ENCODE results near the gene SFXN3.

SFXN3 gene

GRCh38 chr10:101080933-101081931, 50.2 kb downstream of the SFXN3 start:
- Mint-ChIP-seq H3K36me3 (ENCODE audit: insufficient read depth) (no peaks in the 10 kb centered on the region), H3K27me3 (peaks cover 52 to 87% of the 10 kb centered on the region in 2 donors), H3K9me3 (no peaks in the 10 kb centered on the region), H3K27ac (no peak overlapping the region), H3K4me1 (ENCODE audit: low read depth in 2 of 2) (no peaks in the 10 kb centered on the region), H3K4me3 (no peak overlapping the region)
- no peak for DNase-seq
- ATAC-seq (replicated peaks) = no peak

DNA sequence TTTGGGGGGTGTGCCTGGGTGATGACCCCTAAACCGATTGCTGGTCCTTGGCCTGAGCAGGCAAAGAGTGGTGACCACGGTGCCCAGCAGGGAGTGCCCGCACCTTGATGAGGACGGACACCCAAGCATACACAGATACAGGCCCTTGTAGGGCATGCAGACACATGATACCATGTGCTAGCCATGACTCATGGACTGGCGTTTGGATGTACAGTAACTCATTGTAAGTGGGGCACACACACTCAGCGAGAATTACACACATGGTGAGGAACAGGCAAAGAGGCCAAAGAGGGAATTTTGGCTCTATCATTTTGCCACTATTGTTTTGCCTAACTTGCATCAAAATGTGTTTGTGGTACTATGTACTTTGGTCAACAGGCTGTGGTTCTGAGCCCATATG, 54.8 kb downstream of the SFXN3 start:
- ATAC-seq (replicated peaks) = no peak

GRCh38 chr10:101087376-101087775, 56.3 kb downstream of the SFXN3 start:
- H3K4me3 Mint-ChIP-seq = no peak overlapping the region
- ATAC-seq (replicated peaks) = no peak

More for the DNA sequence above, 54.8 kb downstream of the SFXN3 start:
- Mint-ChIP-seq H3K4me1 (ENCODE audit: low read depth in 2 of 2) (no peaks in the 10 kb centered on the region), H3K27me3 (peaks cover 54 to 97% of the 10 kb centered on the region in 2 donors), H3K9me3 (no peaks in the 10 kb centered on the region), H3K27ac (no peak overlapping the region), H3K4me3 (no peak overlapping the region), H3K36me3 (ENCODE audit: insufficient read depth) (no peaks in the 10 kb centered on the region)
- DNase-seq = no peak

DNA sequence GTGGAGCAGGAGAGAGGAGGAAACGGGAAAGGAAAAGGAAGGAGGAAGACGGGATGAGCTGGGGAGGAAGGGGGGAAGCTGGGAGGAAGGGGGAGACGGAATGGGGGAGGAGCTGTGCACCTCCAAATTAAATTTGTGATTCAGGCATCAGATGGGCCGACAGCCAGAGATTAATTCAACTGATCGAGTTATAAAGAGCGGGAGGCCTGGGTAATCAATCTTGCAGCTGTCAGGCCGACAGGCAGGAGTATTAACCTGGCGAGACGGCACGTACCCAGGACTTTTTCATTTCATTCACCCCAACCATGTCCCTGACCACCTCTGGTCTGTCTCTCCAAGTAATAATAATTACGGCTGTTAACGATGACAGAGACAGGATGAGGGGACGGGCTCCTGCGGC, 56.9 kb downstream of the SFXN3 start:
- Mint-ChIP-seq H3K27ac (no peak overlapping the region), H3K4me3 (no peak overlapping the region), H3K9me3 (no peaks in the 10 kb centered on the region), H3K4me1 (ENCODE audit: low read depth in 2 of 2) (no peaks in the 10 kb centered on the region), H3K27me3 (peaks cover 67 to 98% of the 10 kb centered on the region in 2 donors), H3K36me3 (ENCODE audit: insufficient read depth) (no peaks in the 10 kb centered on the region)
- DNase-seq (no peak), ATAC-seq (replicated peaks) (no peak)

More at GRCh38 chr10:101087376-101087775, 56.3 kb downstream of the SFXN3 start:
- Mint-ChIP-seq H3K36me3 (ENCODE audit: insufficient read depth) (no peaks in the 10 kb centered on the region), H3K9me3 (no peaks in the 10 kb centered on the region), H3K4me1 (ENCODE audit: low read depth in 2 of 2) (no peaks in the 10 kb centered on the region), H3K27ac (no peak overlapping the region), H3K27me3 (peaks cover 65 to 98% of the 10 kb centered on the region in 2 donors)
- no peak for DNase-seq

DNA sequence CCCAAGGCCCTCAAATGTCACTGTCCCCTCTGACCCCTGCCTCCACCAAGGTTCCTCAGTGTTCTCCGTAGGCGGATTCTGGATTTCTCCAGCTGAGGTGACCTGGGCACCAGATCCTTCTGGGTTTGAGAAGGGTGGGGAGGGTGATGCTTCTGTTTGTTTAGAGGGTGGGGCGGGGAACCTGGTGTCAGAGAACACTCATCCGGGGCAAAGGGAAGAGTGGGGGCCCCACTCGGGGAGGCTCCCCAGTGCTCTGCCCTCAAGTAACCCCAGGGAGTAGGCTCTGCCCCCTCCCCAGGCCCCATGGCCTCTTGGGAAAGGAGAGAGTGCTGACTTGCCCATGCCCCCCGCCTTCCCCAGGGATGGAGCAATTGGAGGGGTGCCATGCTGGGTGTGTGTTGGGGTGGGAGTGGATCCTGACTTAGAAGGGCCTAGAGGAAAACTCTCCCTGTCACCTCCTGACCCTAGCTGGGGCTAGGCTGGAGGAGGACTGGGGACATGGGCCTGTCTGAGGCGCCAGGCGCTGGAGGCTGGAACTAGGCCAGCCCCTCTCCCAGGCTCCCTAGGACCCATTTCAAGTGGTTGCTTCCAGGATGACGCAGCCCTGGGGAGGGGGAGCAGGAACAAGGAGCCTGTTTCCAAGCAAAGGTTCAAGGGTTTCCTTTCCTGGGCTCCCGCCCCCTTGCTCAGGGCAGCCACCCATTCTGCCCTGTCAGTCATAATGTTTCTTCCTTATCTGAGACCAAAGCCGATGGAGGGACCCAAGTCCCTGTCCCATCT, 58.7 kb downstream of the SFXN3 start:
- DNase-seq (no peak), ATAC-seq (replicated peaks) (no peak)
- Mint-ChIP-seq H3K36me3 (ENCODE audit: insufficient read depth) (no peaks in the 10 kb centered on the region), H3K27ac (no peak overlapping the region), H3K4me3 (no peak overlapping the region), H3K9me3 (no peaks in the 10 kb centered on the region), H3K27me3 (peaks cover 71 to 100% of the 10 kb centered on the region in 2 donors), H3K4me1 (ENCODE audit: low read depth in 2 of 2) (no peaks in the 10 kb centered on the region)

DNA sequence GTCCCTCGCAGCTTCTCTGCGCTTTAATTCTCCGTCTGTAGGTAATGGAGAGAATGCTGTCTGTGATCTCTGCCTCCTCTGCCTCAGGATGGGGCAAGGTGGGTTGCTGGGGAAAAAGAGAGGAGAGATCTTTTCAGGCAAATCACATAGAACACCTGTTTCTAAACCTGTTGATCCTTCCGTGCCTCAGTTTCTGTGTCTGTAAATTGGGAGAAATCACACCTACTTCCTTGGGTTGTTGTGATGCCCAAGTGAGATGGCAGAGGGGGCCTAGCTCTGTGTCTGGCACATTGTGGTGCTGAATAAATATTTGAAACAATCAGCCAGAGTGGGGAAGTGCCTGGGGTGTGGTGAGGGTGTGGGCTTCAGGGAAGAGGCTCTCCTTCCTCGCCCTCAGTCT, 59.6 kb downstream of the SFXN3 start:
- Mint-ChIP-seq H3K4me3 (no peak overlapping the region), H3K27me3 (peaks cover 74 to 100% of the 10 kb centered on the region in 2 donors), H3K9me3 (no peaks in the 10 kb centered on the region), H3K27ac (no peak overlapping the region), H3K4me1 (ENCODE audit: low read depth in 2 of 2) (peaks cover 0 to 2% of the 10 kb centered on the region in 2 donors), H3K36me3 (ENCODE audit: insufficient read depth) (no peaks in the 10 kb centered on the region)
- ATAC-seq (replicated peaks) (no peak), DNase-seq (no peak)
